ENCODE measurements around the gene EEF1AKMT2.
A peak's percentile ranks its signal among the peaks of the same experiment; 100 is the strongest.
"Not testable (repeated sequence)": the region's sequence is repeated elsewhere in the genome, so short reads cannot be mapped to it uniquely, and the experiment has no call there.

The EEF1AKMT2 gene

GRCh38 chr10:124756156-124756903 is 35.4 kb downstream of the EEF1AKMT2 start:
- DNase-seq (ENCODE audit: extremely low read depth in 1 of 2, low read depth in 1 of 2) = no peak

- no peak for DNase-seq (ENCODE audit: extremely low read depth in 1 of 2, low read depth in 1 of 2)
These were observed 36.1 kb downstream of the EEF1AKMT2 start for GRCh38 chr10:124755581-124755980.

GRCh38 chr10:124754227-124754626 is 37.5 kb downstream of the EEF1AKMT2 start:
- DNase-seq (ENCODE audit: extremely low read depth in 1 of 2, low read depth in 1 of 2) = no peak

DNA sequence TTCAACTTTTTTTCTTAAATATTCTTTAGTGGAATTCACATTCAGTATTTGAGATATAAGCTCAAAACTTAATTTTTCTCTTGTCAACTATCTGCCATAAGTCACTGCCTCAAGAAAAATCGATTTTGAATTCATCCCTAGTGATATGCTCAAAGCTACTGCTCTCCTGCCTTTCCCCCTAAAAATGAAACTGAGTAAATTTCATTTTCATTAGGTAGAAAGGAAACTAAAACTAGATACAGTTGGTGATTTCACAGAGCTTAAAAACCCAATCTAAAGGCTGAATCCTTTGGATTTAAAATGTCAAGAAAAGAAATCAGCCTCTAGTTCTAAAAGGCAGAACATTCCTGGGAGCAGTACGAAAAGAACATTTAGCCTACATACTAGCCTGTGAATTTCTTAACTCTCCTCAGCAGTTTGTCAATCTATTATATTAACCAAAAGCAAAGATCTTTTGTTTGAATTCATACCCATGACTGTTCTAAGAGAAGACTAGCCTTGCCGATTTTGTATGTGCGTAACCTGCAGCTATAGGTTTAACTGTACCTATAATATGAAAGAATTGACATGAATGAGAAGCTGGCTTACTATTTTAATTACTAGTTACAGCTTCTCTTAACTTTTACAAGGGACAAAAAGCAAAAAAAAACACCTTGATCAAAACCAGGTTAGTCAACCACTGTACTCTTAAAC is 42.6 kb downstream of the EEF1AKMT2 start:
- DNase-seq (ENCODE audit: extremely low read depth in 1 of 2, low read depth in 1 of 2) = no peak

GRCh38 chr10:124748166-124748565 is 43.5 kb downstream of the EEF1AKMT2 start:
- DNase-seq (ENCODE audit: extremely low read depth in 1 of 2, low read depth in 1 of 2) = no peak

DNA sequence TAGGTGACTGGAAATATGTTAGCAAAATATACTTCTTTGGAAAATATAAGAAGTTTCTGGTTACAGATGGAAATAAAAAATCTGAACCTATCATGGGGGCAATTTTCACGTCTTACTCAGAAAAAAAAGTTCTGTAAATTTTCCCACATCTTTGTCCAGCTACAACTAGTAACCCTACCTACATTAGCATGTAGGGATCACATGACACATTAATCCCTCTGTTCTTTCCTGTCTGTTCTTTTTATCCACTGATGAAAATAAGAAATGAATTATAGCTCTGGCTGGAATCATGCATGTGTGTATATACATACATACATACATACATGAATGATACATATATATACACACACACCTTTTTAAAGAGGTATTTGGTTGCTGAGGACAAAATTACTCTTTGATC is 43.9 kb downstream of the EEF1AKMT2 start:
- no peak for DNase-seq (ENCODE audit: extremely low read depth in 1 of 2, low read depth in 1 of 2)

- DNase-seq (ENCODE audit: extremely low read depth in 1 of 2, low read depth in 1 of 2) = no peak
These were observed 44.7 kb downstream of the EEF1AKMT2 start for GRCh38 chr10:124746992-124747391.

GRCh38 chr10:124746447-124746846 is 45.2 kb downstream of the EEF1AKMT2 start:
- not testable (repeated sequence) for DNase-seq (ENCODE audit: extremely low read depth in 1 of 2, low read depth in 1 of 2)

DNA sequence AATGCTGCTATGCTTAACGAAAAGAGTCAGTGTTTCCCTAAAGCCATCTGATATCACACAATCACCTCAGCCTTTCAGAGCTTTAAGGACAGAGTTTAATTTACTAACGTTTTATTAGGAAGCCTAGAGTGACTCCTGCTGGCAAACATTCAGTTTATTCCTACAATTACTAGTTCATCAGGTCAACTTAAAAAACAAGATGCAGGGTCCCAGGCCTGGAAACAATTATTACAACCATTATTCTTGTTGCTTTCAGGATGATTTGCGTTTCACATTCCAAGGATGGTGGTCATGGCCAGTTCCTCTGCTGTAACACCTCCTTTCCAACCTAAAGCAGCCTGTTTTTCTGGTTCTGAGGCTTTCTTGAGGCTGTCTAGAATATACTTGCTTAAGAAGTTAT is 46.0 kb downstream of the EEF1AKMT2 start:
- DNase-seq (ENCODE audit: extremely low read depth in 1 of 2, low read depth in 1 of 2) = no peak

- no peak for DNase-seq (ENCODE audit: extremely low read depth in 1 of 2, low read depth in 1 of 2)
These were observed 46.4 kb downstream of the EEF1AKMT2 start for GRCh38 chr10:124745252-124745651.

DNA sequence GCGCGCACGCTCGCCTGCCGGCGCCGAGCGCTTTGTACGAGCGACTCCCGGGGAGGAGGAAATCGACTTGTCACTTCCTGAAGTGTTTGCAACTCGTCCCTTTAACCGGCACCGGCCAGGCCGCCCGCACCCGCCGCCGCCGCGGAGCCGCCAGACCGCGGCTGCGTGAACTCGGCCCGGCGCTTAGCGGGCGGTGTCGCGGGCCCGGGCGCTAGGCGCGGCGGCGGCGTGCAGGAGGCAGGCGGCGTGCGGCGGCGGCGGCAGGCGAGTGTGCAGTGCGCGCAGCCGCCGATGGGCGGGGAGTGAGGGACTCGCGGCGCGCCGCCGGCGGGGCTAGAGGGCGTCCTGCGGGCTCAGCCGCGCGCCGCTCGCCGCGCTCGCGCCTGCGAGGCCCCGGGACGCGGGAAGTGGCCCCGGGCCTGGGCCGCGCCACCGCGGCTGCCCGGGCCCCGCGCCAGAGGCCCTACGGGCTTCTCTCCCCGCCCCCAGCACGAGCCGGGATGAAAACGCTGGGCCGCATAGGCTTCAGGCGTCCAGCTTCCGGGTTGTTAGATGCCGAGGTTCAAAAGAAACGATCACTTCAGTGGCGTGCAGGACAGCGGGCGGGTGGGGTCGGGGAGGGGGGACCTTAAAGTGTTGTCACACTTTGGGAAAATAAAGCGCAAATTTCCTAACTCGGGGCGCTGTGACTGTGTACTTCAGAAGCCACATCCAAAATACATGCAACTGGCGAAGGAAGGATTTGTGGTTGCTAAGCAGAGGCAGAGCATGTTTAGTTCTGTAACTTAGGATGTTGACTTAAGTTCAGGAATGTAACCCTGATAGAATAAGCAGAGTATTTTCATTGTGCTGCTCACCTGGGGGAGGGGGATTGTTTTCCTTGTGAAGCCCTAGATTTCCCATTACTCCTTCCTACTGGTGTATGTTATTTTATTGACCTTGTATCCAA is 47.3 kb downstream of the EEF1AKMT2 start, which contains the start of gene FAM53B:
TSS of gene FAM53B (minus strand) at position 277 of the 949 bp plus-strand sequence. CDS start 37,665 bp downstream, outside the sequence.
- DNase-seq (ENCODE audit: extremely low read depth in 1 of 2, low read depth in 1 of 2) = peak; percentile 44 to 76

- no peak for DNase-seq (ENCODE audit: extremely low read depth in 1 of 2, low read depth in 1 of 2)
These were observed 48.2 kb downstream of the EEF1AKMT2 start for GRCh38 chr10:124743191-124744101.

GRCh38 chr10:124742413-124743190 is 49.1 kb downstream of the EEF1AKMT2 start:
- no peak for DNase-seq (ENCODE audit: extremely low read depth in 1 of 2, low read depth in 1 of 2)

DNA sequence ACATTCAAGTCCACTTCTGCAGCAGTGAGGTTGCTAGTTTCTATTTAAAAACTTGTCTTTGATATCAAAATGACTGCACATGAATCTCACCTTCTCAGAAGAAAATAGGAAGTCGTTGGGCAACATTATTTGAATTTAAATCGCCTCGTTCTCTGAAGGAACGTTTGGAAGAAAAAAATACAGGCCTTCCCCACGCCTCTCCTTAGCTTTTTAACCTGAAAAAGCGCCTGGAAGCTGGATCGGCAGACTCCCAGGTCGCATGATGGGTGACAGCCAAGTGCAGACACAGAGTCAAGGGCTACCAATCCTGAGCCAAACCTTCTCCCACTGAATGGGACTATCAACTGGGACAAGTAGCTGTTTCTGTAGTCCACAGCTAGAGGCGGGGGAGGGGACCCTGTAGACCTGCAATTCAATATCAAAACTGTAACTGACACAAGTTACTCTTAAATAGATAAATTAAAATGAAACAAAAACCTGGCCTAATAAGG is 49.7 kb downstream of the EEF1AKMT2 start:
- DNase-seq (ENCODE audit: extremely low read depth in 1 of 2, low read depth in 1 of 2) = no peak

GRCh38 chr10:124741281-124741921 is 50.3 kb downstream of the EEF1AKMT2 start:
- DNase-seq (ENCODE audit: extremely low read depth in 1 of 2, low read depth in 1 of 2) = peak in 1 of 2 donors; percentile 64

DNA sequence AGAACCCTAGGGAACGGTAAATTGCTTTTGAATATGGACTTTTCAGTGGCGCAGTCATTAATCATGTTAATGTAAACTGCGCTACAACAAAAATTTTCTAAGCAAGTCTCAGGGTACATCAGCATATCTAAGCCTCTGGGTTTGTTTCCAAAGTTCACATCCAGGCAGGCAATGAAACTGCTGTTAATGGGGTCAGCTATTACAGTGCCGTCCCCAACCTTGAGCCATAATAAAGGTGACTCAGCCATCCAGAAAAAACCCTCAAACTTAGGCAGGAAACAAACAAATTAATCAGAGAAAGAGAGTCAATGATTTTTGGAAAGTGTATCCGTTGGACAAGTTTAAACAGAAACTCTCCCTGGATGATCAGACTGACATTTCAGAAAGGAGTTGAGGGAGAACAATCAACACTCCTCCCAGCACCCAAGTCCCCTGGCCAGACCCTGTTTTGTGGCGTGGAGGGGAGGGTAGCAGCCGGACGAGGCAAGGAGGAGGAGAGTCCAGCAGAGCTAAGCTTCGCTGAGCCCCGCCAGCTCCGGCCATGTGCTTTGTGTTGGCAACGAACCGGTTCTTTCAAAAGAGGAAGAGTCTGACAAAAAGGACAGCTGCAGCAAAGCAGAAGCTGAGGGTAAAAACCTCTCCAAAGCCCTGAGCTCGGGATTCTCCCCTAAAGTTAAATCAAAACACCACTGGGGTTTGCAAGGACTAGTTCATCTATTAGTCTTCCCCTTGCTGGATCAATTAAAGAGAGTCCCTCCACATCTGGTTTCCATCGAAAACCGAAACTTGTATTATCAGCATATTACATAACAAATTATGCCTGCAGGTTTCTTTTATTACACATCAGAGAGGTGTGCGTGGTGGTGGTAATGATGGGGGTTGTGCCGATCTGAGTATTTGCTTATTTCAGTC is 51.1 kb downstream of the EEF1AKMT2 start:
- no peak for DNase-seq (ENCODE audit: extremely low read depth in 1 of 2, low read depth in 1 of 2)

- DNase-seq (ENCODE audit: extremely low read depth in 1 of 2, low read depth in 1 of 2) = no peak
These were observed 51.7 kb downstream of the EEF1AKMT2 start for GRCh38 chr10:124739986-124740368.

Measured in activated CD8-positive, alpha-beta memory T cell treated with anti-CD3 and anti-CD28 coated beads for 1 hour (primary cell).